ENCODE data around the gene CCSER1.

GRCh38 chr4:90545380-90545779 lies 418.2 kb downstream of the CCSER1 start:
- no peak for TF ChIP-seq POLR2A (IDR thresholded peaks at IDR 0.05)
- TF ChIP-seq, protein P1, sequence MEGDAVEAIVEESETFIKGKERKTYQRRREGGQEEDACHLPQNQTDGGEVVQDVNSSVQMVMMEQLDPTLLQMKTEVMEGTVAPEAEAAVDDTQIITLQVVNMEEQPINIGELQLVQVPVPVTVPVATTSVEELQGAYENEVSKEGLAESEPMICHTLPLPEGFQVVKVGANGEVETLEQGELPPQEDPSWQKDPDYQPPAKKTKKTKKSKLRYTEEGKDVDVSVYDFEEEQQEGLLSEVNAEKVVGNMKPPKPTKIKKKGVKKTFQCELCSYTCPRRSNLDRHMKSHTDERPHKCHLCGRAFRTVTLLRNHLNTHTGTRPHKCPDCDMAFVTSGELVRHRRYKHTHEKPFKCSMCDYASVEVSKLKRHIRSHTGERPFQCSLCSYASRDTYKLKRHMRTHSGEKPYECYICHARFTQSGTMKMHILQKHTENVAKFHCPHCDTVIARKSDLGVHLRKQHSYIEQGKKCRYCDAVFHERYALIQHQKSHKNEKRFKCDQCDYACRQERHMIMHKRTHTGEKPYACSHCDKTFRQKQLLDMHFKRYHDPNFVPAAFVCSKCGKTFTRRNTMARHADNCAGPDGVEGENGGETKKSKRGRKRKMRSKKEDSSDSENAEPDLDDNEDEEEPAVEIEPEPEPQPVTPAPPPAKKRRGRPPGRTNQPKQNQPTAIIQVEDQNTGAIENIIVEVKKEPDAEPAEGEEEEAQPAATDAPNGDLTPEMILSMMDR (IDR thresholded peaks at IDR 0.05) = no peak
